A549 treated with CpdA at 1 μM for 4 hours (cell line): ENCODE data around the gene ASB12. TPM values are rescaled to one million over a fixed set of nuclear protein-coding genes. Genes with fewer than 3 reads are reported as not detected.

Experiments
- total RNA-seq: library from RNA; stranded (reverse); fragments of 200-300 nt; extraction: Qiagen RNA extraction; gene quantifications from 5 replicates; pipeline ENCODE4 v1.2.3, GENCODE V29; 2022; ENCODE audit warnings: low read depth

Gene ASB12, protein sequence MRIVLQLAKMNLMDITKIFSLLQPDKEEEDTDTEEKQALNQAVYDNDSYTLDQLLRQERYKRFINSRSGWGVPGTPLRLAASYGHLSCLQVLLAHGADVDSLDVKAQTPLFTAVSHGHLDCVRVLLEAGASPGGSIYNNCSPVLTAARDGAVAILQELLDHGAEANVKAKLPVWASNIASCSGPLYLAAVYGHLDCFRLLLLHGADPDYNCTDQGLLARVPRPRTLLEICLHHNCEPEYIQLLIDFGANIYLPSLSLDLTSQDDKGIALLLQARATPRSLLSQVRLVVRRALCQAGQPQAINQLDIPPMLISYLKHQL
- 0.03 TPM in 1 of 5 replicates, not detected in the others for total RNA-seq

DNA sequence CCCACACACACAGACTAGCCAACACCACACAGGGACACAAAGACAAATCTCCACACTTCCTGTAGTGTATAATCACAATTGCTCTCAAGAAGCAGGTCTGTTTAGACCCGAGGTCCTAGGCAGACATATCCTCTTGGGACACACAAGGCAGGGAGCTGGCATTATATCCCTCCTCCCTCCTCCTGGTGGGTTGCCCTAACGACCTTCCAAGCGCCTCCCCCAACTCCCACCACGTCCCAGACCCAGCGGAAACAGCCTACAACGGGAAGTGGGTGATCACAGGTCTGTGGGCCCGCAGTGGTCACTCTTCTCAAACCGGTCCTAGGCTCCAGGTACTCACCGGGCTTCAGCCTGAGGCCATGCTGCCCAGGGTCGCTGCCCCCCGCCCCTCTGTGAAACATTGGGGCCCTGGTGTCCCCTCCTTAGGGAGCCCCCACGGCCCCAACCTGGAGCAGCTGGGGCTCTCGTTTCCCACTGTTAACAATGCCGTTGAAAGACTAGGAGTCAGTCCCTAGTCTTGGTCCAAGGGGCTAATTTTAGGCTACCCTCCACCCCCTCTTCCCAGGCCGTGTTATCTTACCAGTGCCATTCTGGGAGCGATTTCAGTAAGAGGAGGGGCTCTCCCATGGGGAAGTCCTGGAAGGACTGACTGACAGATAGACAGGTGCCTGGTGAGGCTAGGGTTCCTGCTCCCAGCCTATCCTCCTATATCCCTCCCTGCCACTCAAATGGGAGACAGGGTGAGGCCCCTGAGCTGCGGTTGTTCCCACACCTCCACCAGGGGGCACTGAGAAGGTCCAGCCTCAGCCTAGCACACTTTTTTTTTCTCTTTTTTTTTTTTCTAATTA, at the start of gene ASB12:
Gene ASB12 (minus strand): TSS at position 485 of the 848 bp plus-strand sequence. CDS start 4,957 bp downstream, outside the sequence.

DNA sequence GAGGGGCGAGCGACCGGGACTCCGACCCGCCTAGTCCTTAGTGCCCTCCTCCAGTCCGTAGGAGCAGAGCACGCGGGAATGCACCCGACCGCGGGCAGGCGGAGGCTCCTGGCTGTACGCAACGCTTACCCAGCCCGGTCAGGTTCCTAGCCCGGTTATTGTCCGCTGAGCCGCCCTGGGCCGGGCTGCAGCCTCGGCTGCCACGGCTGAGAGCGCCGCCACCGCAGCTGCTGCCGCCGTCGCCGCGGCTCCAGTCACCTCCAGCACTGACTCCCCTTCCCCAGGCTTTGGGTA, 25.0 kb downstream of the ASB12 start, which contains the start of gene AMER1:
Gene AMER1 (minus strand): TSS at position 268 of the 294 bp plus-strand sequence. CDS start 12,422 bp downstream, outside the sequence.

Other genes starting within 250 kb of the ASB12 start
- gene AMER1, start 24.9 kb downstream of the ASB12 start, total RNA-seq, result 2.0 to 2.8 TPM (median 2.5 TPM) in 5 replicates
- 0.31 to 0.79 TPM (median 0.46 TPM) in 5 replicates for gene MTMR8, start 164.8 kb upstream of the ASB12 start, total RNA-seq